KOPT-K1 (cell line): ENCODE measurements around the gene ELMO3.

Experiments
- H3K27ac ChIP-seq: fragments of 200-600 bp; sonication (generic); 2 replicates; pipeline ENCODE4 v1.5.1; 2016; ENCODE audit warnings: antibody characterized with exemption, mild to moderate bottlenecking, low read depth, low read length; ENCODE audit not compliant: poor library complexity, severe bottlenecking
- H3K36me3 ChIP-seq: fragments of 200-600 bp; sonication (generic); 2 replicates; pipeline ENCODE4 v1.5.1; 2017; ENCODE audit warnings: antibody characterized with exemption, mild to moderate bottlenecking, low read length, moderate library complexity; ENCODE audit not compliant: insufficient read depth
- H3K9me3 ChIP-seq: fragments of 200-600 bp; sonication (generic); 2 replicates; pipeline ENCODE4 v1.5.1; 2017; ENCODE audit warnings: antibody characterized with exemption, low read length, mild to moderate bottlenecking; ENCODE audit not compliant: insufficient read depth, poor library complexity, severe bottlenecking

ELMO3 gene

DNA sequence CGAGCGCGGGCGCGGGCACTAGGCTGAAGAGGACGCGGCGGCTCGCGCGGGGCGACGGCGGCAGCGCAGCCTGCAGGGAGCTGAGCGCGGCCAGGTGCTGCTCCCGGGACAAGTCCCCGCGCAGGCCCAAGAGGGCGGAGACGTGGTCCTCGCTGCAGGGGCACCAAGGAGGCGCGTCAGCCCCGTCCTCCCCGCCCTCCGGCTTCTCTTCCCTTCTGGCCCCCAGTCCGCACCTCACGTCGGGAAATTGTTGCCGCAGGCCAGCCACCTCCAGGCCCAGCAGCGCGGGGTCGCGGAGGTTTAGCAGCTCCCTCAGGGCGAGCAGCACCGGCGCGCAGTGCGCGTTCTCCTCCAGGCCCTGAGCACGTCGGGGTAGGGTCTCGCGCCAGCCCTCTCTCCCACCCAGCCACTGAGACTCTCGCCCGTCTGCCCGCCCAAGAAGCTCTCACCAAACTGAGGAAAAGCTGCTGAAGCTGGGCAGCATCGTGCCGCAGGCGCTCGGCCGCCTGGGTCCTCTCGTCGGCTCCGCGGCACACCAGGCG is 14.4 kb upstream of the ELMO3 start:
- H3K27ac ChIP-seq: peak overlapping the region; percentile 82
- H3K9me3 ChIP-seq: no peaks in the 10 kb centered on the region
- H3K36me3 ChIP-seq: no peaks in the 10 kb centered on the region; the same call in 1 of the 2 replicates

GRCh38 chr16:67184995-67185650 is 13.8 kb upstream of the ELMO3 start:
- Histone ChIP-seq H3K36me3 (no peaks in the 10 kb centered on the region), H3K9me3 (no peaks in the 10 kb centered on the region), H3K27ac (no peak overlapping the region)

DNA sequence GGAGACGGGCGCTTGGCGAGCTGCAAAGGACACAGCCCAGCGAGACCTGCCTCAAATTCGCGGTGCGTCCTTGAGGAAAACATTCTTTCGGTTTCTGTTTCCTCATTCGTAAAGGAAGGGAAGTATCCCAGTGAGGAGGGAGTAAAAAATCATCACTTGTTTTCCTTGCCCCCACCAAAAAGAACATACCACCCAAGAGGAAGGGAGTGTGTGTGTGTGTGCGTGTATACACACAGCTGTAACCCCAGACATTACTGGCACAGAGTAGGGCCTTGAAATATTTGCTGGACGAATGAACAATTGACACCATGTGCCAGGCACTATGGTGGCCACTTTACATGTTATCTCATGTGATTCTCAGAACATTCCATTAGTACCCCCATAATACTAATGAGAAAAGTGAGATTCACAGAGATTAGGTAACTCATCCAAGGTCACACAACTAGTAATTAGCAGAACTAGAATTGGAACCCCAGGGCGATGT is 13.2 kb upstream of the ELMO3 start:
- H3K9me3 ChIP-seq: no peaks in the 10 kb centered on the region

DNA sequence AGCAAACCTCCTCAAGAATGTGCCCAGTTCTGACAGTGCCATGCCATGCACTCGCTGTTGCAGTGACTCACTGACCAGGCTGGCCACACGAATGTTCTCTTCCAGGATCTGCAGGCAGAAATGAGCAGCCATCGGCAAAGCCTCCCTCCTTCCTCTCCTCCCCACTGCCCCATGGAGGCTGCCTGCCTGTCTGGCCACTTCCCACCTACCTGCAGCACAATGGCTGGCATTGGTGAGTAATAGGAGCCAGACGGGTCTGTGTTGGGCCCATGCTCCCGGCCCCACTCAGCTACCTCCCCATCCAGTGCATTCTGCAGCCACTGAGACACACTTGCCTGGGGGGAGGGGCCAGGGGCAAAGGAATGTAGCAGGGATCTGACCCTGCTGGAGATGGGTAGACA is 12.4 kb upstream of the ELMO3 start:
- no peak overlapping the region for H3K27ac ChIP-seq
- no peaks in the 10 kb centered on the region for H3K36me3 ChIP-seq

More for the DNA sequence above, 13.2 kb upstream of the ELMO3 start:
- no peaks in the 10 kb centered on the region for H3K36me3 ChIP-seq
- H3K27ac ChIP-seq: no peak overlapping the region

GRCh38 chr16:67187175-67187890 is 11.6 kb upstream of the ELMO3 start:
- H3K27ac ChIP-seq: no peak overlapping the region
- no peaks in the 10 kb centered on the region for H3K9me3 ChIP-seq
- H3K36me3 ChIP-seq: no peaks in the 10 kb centered on the region

More for the DNA sequence above, 12.4 kb upstream of the ELMO3 start:
- no peaks in the 10 kb centered on the region for H3K9me3 ChIP-seq

DNA sequence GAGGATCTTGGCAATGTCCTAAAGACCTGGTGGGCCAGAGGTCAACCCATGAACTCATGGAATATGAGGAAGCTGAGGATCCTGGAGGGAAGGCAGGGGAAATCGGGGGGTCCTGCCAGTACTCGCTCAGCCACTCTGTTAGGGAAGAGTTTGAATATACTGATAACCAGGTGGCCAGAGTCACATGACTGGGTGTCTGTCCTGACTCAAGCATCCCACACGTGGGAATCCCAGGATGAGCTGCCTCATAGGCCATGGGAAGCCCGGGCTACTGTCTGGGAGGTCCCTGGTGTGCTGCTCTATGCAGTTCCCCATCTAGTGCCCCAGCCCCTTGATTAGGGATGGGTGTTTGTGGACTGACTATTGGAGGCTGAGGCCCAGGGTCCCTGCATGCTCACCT is 10.6 kb upstream of the ELMO3 start:
- H3K9me3 ChIP-seq: no peaks in the 10 kb centered on the region
- H3K36me3 ChIP-seq: peaks cover 3% of the 10 kb centered on the region
- no peak overlapping the region for H3K27ac ChIP-seq

DNA sequence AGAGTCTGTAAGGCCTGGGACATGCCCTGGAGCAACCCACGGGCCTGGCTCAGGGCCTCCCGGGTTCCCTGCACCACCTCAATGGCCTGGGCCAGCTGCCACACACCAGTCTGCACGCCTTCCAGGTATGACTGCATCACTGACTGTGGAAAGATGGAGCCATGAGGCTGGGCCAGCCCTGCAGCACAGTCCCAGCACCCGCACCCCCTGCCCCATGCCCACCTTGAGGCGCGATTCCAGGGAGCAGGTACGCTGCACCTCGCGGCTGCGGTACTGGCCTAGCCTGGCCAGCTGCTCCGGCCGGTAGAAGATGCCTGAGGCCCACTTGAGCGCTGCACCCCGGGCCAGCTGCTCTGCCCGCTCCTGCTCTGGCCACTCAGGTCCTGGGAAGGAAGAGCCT is 10.1 kb upstream of the ELMO3 start:
- Histone ChIP-seq H3K36me3 (peaks cover 7% of the 10 kb centered on the region), H3K9me3 (no peaks in the 10 kb centered on the region), H3K27ac (no peak overlapping the region)

DNA sequence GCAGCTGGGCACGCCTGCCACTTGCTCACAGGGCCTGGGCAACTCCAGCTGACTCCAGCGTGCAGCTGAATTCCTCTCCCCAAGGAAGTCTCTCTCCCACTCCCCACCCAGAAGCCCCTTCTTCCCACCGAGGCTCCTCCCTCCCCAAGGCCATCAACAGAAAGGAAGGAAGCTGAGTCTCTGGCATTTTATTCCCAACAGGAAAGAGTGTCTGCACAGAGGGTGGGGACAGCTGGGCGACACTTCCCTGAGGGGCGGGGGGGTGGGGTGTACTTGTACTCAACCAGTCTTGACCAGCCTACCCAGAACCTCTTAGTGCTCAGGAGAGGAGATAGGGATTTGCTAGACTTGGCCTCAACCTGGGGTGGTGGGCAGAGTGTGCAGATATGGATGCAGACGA is 8.9 kb upstream of the ELMO3 start, which contains the start of gene EXOC3L1:
EXOC3L1 (minus strand) TSS at position 96 of the 400 bp plus-strand sequence. CDS start 460 bp downstream, outside the sequence.
- Histone ChIP-seq H3K36me3 (peaks cover 20% of the 10 kb centered on the region), H3K9me3 (no peaks in the 10 kb centered on the region), H3K27ac (no peak within 1 kb of the TSS)

GRCh38 chr16:67190448-67191399 is 8.2 kb upstream of the ELMO3 start:
- peaks cover 27% of the 10 kb centered on the region for H3K36me3 ChIP-seq
- no peaks in the 10 kb centered on the region for H3K9me3 ChIP-seq
- H3K27ac ChIP-seq: no peak overlapping the region

DNA sequence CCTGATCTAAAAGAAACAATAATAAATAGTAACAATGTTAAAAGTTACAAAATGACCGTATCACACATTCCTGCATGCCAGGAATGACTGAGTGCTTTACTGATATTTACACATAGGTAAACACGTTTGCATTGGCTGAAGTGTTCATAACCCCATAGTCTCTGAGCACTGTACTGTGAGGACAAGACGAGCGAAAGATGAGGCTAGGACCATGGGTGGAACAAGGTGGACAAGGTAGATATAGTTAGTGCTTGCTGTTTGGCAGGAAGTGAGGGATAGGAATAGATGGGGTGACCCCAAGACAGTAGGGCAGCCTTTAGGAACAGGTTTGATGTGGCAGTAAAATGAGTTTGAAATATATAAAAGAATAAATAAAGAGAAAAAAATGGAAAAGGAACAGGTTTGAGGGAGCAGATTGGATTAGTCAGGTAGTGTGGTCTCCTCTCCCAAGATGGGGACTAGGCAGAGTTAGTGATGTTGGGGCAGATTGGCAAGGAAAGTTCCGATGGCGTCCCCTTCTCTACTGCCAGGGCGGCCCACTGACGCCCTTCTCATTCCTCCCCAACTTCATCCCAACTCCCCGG is 7.4 kb upstream of the ELMO3 start:
- Histone ChIP-seq H3K9me3 (no peaks in the 10 kb centered on the region), H3K27ac (peak overlapping the region; percentile 85), H3K36me3 (peaks cover 34% of the 10 kb centered on the region)

GRCh38 chr16:67191995-67192681 is 6.8 kb upstream of the ELMO3 start, which contains the start of gene E2F4:
Gene E2F4 (plus strand): TSS chr16:67192155. CDS start chr16:67192228, 73 bp downstream.
- peak within 1 kb of the TSS; percentile 85 for H3K27ac ChIP-seq
- no peaks in the 10 kb centered on the region for H3K9me3 ChIP-seq
- peaks cover 41% of the 10 kb centered on the region for H3K36me3 ChIP-seq

GRCh38 chr16:67192781-67193361 is 6.1 kb upstream of the ELMO3 start:
- Histone ChIP-seq H3K9me3 (no peaks in the 10 kb centered on the region), H3K36me3 (peaks cover 48% of the 10 kb centered on the region), H3K27ac (peak overlapping the region; percentile 85)

- H3K27ac ChIP-seq: peak overlapping the region; percentile 85
- no peaks in the 10 kb centered on the region for H3K9me3 ChIP-seq
- H3K36me3 ChIP-seq: peaks cover 55% of the 10 kb centered on the region
Measured at GRCh38 chr16:67193536-67193935, 5.4 kb upstream of the ELMO3 start.
